Measurements from ENCODE around the gene PIK3CB.

DNA sequence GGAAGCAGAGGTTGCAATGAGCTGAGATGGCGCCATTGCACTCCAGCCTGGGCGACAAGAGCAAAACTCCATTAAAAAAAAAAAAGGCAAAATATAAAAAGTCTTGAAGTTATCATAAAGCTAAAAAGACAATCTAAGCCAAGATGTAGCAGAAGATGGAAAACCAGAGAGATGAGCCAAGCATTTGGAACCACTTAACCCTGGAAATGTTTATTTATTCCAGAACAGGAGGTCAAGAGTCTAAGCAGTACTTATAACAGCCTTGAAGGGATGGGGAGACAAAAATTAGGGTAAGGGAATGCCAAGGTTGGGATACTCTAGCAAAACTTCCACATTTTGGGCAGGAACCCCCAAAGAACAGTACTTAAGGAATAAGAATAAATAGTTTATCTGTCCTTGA is 196.1 kb downstream of the PIK3CB start:
- TF ChIP-seq JUND (IDR thresholded peaks at IDR 0.05), result no peak
- TF ChIP-seq, protein P1, sequence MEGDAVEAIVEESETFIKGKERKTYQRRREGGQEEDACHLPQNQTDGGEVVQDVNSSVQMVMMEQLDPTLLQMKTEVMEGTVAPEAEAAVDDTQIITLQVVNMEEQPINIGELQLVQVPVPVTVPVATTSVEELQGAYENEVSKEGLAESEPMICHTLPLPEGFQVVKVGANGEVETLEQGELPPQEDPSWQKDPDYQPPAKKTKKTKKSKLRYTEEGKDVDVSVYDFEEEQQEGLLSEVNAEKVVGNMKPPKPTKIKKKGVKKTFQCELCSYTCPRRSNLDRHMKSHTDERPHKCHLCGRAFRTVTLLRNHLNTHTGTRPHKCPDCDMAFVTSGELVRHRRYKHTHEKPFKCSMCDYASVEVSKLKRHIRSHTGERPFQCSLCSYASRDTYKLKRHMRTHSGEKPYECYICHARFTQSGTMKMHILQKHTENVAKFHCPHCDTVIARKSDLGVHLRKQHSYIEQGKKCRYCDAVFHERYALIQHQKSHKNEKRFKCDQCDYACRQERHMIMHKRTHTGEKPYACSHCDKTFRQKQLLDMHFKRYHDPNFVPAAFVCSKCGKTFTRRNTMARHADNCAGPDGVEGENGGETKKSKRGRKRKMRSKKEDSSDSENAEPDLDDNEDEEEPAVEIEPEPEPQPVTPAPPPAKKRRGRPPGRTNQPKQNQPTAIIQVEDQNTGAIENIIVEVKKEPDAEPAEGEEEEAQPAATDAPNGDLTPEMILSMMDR (IDR thresholded peaks at IDR 0.05; ENCODE audit: low read depth, low read length, missing input control), result no peak
- no peak for TF ChIP-seq RAD21 (IDR thresholded peaks at IDR 0.05)
- TF ChIP-seq, protein P2, sequence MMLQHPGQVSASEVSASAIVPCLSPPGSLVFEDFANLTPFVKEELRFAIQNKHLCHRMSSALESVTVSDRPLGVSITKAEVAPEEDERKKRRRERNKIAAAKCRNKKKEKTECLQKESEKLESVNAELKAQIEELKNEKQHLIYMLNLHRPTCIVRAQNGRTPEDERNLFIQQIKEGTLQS (IDR thresholded peaks at IDR 0.05), result no peak
- TF ChIP-seq, protein P3, sequence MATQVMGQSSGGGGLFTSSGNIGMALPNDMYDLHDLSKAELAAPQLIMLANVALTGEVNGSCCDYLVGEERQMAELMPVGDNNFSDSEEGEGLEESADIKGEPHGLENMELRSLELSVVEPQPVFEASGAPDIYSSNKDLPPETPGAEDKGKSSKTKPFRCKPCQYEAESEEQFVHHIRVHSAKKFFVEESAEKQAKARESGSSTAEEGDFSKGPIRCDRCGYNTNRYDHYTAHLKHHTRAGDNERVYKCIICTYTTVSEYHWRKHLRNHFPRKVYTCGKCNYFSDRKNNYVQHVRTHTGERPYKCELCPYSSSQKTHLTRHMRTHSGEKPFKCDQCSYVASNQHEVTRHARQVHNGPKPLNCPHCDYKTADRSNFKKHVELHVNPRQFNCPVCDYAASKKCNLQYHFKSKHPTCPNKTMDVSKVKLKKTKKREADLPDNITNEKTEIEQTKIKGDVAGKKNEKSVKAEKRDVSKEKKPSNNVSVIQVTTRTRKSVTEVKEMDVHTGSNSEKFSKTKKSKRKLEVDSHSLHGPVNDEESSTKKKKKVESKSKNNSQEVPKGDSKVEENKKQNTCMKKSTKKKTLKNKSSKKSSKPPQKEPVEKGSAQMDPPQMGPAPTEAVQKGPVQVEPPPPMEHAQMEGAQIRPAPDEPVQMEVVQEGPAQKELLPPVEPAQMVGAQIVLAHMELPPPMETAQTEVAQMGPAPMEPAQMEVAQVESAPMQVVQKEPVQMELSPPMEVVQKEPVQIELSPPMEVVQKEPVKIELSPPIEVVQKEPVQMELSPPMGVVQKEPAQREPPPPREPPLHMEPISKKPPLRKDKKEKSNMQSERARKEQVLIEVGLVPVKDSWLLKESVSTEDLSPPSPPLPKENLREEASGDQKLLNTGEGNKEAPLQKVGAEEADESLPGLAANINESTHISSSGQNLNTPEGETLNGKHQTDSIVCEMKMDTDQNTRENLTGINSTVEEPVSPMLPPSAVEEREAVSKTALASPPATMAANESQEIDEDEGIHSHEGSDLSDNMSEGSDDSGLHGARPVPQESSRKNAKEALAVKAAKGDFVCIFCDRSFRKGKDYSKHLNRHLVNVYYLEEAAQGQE (IDR thresholded peaks at IDR 0.05), result no peak
- TF ChIP-seq EGR1 (IDR thresholded peaks at IDR 0.05; ENCODE audit: low read depth in 2 of 2), result no peak
- TF ChIP-seq GABPA (IDR thresholded peaks at IDR 0.05 in 1 of 2, conservative IDR thresholded peaks at IDR 0.05 in 1 of 2), result no peak
- TF ChIP-seq, protein P4, sequence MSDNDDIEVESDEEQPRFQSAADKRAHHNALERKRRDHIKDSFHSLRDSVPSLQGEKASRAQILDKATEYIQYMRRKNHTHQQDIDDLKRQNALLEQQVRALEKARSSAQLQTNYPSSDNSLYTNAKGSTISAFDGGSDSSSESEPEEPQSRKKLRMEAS (IDR thresholded peaks at IDR 0.05), result no peak

Data from liver (tissue), 3 donors.